HG03460 (cell line): ENCODE measurements around the gene LYRM1.
"Not testable (repeated sequence)": the region's sequence is repeated elsewhere in the genome, so short reads cannot be mapped to it uniquely, and the experiment has no call there.

ENCODE experiments used
- ATAC-seq: cut with Tn5 transposase; IDR thresholded peaks from one replicate; pipeline ENCODE4 v1.9.1; 2021; ENCODE audit not compliant: unreplicated experiment

The LYRM1 gene

DNA sequence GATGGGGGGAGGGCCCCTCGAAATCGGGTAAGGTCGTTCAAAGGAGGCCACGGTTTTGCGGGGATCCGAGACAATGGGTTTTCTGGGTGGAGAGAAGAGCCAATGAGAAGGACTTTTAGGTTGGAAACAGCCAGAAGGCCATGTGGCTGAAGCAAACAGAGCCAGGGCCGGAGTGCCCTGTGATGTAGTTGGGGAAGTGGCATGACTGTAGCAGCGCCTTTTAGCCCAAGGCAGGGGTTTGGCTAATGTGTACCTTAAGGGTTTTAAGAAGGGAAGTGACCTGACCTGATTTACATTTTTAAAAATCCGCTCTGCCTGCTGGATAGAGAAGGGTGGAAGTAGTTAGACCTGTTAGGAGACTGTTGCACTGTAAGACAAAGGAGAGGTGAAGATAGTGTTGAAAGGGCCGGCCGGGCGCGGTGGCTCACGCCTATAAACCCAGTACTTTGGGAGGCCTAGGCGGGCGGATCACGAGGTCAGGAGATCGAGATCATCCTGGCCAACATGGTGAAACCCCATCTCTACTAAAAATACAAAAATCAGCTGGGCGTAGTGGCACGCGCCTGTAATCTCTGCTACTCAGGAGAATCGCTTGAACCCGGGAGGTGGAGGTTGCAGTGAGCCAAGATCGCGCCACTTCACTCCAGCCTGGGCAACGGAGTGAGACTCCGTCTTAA is 1.0 kb downstream of the LYRM1 start:
- no peak for ATAC-seq

DNA sequence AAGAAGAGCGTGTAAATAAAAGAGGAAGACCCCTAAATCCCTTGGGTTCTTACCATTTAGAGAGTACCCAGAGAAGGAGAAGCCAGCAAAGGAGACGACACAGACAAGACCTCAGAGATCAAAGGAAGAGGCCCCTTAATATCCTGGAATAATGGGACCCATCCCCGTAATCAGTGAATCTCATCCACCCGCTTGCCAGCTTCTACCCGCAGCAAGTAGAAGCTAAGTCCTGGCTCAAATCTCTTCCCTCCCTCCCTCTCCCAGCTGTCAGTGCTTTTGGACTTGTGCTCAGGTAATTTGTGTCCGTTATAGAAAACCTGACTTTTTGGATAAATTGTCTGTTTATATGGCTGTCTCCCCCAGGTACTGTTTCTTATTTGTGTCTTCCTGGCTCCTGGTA is 1.9 kb downstream of the LYRM1 start:
- ATAC-seq: no peak

DNA sequence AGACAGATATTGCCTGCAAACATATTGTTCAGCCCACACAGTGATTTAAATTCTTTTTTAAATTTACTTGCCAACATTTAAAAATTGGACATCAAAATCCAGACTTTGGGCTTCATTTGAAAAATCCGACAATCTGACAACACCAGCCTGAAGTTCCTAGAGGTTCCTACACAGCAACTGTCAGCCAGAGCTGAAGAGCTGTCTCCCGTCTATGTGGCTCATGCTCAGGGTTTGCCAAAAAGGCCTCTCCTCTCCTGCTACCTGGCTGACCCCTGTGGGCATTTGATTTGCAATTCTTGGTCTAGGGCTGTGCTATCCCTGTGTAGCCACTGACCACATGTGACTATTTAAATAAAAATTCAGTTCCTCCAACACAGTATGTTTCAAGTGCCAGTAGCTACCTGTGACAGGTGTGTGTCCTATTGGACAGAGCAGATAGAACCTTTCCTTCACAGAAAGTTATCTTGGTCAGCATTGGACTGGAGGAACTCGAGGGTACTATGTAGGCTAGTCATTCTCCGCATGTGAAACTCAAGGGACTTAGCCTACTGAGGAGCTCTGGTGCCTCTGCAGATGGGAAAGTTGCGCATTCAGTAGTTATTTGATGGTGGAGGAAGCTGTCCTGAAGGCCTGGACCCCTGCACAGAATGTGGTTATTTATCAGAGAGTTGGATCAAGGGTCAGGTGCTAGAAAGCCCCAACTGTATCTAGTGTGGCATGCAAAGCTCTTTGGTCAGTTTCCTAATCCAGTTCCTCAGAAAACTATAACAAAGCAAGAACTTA is 2.7 kb downstream of the LYRM1 start:
- no peak for ATAC-seq

DNA sequence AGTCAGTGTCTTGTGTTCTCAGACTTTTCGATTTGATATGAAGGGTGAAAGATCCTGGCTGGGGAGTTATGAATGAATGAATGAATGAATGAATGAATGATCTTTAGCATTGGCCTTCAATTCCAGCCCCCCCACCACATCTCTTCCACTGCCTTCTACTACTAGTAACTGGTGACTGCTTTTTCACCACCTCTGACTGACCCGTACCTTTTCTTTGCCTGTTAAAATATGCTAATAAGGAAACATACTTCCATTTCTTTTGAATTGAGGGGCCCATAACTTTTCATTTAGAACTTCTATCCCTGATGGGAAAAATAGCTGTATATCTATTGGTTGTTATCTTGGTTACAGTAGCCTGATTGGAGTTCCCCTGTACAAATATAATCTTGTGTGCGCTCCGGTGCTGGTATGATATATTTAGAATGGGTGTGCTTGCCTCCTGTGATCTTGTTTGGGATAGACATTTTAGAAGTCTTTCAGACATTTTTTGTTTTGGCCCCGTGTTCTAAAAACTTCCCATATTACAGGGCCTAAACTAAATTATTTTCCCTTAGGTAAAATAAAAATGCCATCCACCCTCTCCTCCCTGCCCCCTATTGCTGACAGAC is 3.4 kb downstream of the LYRM1 start:
- ATAC-seq: no peak

DNA sequence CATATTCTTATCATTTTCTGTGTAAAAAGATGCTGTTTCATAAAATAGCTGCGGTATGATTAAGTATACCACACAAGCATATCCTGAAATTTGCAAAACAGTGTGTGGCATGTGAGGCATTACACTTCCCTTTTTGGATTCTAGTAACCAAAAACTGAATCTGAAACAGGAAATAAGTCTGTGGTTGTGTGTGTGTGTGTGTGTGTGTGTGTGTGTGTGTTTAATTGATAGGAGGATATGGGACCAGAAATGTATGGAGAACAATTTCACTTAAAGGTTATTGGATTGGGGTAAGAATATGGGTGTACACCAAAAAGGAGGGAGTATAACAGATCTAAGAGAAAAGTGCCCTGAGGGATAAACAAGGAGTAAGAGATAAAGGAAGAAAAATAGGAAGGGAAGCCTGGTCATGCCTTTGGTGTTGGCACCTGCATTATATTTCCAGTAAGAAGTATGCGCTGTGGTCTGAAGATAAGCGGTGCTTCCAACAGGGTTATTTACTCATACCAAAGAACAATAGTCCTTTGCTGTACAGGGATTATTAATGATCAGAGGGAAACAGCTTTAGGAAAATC is 4.0 kb downstream of the LYRM1 start:
- no peak for ATAC-seq

DNA sequence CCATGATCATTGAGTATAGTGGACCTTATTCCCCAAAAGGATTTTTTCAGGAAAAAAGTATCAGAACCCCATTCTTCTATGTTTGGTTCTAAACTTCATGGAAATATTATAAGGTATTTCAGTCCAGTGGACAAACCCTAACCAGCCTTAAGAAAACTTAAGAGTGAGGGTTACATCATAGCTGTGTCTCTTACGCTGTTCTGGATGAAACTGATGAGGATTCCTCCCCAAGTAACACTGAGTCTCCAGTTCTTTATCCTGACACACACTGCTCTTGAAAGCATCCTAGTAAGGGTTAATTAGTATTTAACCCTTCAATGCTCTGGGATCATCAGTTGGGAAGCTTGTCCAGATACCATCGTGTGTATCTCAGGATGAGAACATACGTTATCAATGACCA is 5.0 kb downstream of the LYRM1 start:
- no peak for ATAC-seq

DNA sequence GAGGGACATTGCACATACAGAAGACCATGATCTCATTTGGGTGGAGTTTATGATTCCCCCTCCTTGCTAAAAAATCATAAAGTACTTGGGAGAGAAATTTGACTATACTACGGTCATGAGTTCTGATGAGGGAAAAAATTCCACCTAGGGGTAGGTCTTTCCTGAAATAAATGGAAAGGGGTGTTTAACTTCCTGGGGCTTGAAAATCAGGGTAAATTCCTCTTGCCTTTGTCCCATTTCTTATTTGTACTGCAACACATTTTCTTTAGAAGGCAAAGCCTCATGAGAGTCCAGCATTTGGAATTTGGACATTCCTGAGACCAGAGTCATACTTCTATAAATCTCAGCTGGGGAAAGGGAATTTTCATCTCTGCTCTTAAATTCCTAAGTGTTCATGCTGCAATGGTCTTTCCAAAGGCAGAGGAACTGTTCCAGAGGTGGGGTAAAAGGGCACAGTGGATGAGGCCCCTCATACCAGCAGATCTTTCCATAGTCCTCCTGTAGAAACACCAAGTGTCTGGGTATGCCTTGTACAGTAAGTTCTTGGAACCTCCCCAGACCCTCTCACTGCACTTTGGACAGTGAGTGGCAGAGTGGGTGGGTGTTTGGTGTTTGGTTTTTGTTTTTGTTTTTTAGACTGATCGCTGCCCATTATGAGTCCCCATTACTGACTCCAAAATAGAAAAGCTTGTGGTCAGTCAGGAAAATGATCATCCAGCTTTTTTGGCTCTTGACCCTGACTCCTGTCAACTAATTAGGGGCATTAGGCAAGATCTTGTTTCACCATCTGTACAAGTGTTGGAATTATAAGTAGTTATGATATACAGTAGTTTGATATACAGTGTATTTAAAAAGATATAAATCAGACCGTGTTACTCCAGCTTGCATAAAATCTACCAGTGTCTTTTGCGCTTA is 6.0 kb downstream of the LYRM1 start:
- ATAC-seq: no peak

DNA sequence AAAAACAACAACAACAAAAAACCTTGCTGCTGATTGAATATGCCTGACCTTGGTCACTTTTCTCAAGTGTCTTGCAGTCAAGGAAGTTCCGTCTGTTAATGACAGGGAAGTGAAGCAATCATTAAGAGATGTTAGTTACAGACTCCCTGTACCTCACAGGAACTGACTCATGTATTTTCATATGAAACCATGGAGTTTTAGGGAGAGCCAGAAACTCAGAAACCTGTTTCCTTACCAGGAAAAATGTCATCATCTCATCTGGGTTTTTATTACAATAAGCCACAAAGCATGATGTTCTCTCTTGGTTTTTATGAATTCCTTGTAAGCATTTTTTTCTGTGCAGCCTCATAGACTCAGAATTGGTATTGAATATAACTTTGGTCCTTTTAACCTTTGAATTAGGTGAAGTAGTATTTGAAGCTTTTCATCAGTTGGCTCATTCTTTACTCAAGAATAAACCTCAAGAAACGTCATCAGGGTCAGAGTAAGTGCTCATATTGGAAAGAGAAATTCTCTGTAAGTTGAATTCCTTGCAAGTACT is 10.3 kb downstream of the LYRM1 start:
- no peak for ATAC-seq

DNA sequence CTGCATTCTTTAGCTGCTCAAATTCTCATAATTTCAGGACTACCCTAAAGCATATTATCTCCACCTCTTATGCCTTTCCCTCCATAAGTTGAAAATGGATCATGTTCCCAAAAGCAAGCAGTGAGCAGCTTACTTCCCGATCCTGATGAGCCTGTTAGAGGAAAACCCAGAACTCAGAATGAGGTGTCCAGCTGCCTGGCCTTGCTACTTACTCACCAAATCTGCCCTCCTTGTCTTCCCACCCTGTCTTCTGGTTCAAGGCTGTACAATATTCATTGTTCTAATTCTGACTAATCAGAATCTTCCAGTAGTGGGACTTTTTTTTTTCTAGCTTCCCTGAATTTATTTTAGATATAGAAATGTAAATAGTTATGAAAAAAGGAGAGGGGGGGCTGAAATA is 10.8 kb downstream of the LYRM1 start:
- ATAC-seq: no peak

DNA sequence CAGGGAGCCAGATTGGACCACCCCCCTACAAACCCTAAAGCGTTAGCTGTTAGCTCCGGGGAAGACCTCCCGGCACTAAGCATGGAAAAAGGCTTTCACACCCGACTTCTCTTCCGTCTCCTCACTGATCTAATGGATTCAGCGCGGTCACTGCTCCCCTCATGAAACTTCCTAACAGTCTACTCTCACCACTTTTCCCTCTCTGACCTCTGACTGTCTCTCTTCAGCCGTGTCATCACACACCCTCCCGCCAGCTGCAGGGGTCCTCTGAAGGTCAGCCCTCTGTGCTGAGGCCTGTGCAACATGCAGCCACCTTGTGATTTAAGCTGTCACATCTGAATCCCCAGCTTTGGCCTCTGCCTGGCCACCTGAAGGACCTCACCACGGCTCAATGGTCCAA is 15.7 kb downstream of the LYRM1 start:
- no peak for ATAC-seq

DNA sequence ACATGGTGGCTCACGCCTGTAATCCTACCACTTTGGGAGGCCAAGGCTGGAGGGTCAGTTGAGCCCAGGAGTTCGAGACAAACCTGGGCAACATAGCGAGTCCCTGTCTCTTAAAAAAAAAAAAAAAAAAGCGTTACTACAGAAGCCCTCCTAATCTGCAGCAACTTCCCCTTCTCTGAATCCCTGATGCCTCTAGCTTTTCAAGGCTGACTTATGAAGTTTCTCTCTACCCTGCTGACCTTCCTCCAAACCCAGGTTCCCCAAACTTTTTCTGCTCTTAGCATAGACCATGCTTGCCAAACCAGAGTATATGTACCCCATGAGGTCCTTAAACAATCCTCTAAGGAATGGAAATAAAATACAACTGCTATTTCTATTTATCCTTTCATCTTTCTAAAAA is 16.4 kb downstream of the LYRM1 start:
- no peak for ATAC-seq

DNA sequence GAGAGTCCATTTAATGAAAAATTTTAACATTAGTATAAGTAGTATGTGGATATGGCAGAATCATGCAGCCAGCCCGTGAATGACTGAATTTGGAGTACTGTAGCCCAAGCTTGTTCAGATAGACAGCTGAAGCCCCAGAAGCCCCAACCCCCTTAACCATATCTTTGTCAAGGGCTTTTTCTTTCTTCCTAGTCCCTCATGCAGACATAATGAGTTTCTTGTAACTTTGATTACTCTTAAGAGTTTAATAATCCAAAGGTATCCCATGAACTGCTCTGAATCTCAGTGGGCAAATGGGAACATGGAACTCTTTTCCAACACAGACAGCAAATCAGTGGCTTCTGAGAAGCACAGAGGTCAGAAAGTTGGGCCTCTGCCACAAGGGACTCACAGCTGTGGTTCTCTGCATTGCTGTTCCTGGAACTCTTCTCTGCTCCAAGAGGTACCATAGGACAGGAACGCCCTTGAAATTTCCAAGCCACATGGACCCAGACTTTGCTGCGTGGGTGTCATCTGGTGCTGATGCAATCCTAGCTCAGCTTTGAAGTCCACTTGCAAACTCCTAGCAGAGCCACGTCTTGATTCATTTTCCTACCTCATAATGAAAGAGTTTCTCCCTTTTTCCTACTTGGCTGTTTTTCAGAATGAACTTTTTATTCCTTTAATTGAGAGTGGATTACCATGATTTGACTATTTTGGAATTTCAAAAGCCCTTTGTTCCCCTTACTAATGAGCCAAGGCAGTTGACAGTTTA is 18.1 kb downstream of the LYRM1 start:
- no peak for ATAC-seq

DNA sequence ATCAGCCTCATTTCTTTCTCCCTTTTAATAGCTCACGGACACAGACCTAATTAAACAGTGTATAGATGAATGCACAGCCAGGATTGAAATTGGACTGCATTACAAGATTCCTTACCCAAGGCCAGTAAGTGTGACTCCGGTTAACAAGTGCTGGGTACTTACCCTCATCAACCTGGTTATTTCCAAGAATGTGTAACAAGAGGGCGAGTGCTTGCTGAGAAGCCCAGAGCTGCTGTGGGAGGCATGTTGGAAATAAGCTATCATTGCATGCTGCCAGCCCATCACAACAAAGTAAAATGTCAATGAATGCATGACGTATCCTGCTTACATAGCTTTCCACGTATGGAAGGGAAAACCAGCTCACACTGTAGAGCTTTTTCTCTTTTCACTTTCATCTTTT is 19.5 kb downstream of the LYRM1 start:
- no peak for ATAC-seq

DNA sequence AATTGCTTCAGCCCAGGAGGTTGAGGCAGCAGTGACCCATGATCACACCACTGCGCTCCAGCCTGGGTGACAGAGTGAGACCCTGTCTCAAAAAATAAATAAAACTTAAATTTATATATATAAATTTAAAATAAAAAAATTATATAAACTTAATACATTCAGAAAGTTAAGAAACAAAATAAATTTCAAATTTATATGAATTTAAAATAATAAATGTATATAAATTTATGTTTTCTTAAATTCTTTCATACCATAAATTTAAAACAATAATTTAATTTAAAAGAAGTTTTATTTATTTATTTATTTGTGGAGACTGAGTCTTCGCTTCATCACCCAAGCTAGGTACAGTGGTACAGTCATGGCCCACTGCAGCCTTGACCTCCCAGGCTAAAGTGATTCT is 20.2 kb downstream of the LYRM1 start:
- no peak for ATAC-seq

DNA sequence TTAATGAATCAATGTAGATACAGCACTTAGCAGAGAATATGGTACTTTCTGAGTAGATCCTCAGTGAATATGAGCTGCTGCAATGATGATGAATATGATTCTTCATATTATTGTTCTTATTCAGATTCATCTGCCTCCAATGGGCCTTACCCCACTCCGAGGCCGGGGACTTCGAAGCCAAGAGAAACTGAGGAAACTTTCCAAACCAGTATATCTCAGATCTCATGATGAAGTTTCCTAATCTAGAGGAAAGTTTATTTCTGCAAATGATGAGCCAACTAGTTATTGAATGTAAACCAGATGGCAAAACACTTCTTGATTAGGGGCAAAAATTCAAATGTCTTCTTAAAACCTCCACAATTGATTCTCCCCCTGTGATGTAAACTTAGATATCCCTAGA is 23.3 kb downstream of the LYRM1 start:
- no peak for ATAC-seq

DNA sequence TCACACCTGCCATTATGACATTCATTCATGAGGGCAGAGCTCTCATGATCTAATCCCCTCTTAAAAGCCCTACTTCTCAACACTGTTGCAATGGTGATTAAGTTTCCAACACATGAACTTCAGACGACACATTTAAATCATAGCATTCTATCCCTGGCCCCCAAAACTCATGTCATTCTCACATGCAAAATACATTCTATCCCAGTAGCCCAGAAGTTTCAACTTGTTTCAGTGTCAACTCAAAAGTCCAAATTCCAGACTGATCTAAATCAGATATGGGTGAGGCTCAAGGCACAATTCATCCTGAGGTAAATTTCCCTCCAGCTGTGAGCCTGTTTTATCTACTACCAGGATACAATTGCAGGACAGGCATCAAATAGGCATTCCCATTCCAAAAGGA is 25.2 kb downstream of the LYRM1 start:
- ATAC-seq: no peak

DNA sequence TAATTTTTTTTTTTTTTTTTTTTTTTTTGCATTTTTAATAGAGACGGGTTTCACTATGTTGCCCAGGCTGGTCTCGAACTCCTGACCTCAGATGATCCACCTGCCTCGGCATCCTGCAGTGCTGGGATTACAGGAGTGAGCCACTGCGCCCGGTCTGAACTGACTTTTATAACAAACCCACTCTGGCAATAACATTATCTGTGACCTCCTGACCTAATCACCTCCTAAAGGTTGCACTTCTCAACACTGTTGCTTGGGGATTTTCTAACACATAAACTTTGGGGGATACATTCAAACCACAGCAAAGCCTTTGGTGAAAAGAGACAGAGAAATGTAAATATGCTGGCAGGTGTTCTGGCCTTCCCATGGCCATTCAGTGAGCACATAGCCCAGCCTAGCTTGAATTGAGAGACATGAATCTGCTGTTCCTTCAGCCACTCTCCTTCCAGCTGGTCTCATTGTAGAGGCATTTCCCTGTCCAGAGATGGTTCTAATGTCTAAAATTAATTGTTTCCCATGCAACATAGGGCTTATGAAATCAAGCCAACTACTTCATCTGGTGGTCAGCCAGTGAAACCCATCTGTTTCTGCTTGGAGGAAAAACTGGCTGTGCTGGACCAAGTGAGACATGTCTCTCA is 28.3 kb downstream of the LYRM1 start:
- no peak for ATAC-seq

DNA sequence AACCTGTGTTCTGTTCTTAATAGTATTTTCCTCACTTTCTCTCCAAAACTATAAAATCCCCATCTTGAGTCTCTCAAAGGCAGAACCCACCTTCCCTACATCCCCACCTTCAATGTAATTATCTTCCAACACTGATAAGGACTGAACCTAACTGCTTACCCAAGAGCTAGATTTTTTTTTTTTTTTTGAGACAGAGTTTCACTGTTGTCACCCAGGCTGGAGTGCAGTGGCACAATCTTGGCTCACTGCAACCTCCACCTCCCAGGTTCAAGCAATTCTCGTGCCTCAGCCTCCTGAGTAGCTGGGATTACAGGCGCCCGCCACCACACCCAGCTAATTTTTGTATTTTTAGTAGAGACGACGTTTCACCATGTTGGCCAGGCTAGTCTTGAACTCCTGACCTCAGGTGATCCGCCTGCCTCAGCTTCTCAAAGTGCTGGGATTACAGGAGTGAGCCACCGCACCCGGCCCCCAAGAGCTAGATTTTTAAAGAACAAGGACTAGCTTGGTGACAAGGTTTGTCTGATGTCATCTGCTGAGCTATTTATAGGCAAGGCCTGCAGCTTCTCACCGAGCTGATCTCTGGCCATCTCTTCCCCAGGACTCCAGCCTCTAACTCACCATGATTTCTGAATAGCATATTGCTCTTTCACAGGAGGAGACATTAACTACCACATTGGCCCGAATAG is 29.2 kb downstream of the LYRM1 start:
- not testable (repeated sequence) for ATAC-seq

DNA sequence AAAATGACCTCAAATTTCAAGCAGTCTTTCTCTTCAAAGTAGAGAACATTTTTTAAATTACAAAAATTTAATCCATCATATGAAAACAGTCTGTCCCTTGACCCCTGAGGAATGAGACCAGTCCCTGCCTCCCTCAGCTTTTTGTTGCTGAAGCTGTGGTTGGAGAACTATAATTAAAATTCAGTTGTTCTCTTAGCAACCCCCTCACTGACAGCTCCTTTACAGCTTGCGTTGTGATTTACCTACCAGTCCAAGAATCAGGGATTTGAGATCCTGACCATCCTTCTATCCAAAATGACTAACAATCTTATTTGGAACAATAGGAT is 29.8 kb downstream of the LYRM1 start:
- ATAC-seq: no peak
